Medulla oblongata (tissue), 1 donor: ENCODE results near the gene TAF4.

Experiments used
- DNase-seq: peaks from one replicate; pipeline ENCODE4 v3.0.0-alpha.2; 2015; ENCODE audit errors: extremely low spot score

TAF4 gene

DNA sequence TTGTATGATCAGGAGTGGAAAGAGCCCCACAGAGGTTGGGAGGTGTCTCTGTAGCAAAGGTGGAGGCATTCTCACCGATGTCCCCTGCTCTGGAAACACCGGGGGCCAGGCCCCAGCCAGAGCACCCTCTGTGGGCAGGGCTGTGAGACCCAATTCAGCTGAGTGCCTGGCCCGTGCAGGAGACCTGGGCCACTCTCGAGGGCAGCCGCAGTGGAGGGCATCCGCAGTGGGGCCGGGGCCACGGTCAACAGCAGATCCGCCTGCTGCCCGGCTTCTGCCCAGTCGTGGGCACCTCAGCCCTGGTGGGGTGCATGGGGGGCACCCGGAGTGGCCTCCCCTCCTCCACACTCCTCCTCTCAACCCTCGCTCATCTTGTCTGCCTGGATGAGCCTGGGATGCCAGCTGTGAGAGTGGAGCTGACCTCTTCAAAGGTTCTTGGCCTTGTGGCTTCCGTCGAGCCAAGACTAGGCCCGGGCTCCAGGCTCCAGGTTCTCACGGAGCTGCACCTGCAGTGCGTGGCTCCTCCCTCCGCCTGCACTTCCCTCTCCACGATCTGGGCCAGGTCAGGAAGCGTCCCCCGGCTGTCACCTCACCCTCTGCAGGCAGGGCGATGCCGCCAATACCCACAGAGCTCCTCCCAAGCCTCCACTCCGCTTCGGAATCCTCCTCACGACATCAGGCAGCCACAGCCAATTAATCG, 134.8 kb downstream of the TAF4 start:
- no peak for DNase-seq

DNA sequence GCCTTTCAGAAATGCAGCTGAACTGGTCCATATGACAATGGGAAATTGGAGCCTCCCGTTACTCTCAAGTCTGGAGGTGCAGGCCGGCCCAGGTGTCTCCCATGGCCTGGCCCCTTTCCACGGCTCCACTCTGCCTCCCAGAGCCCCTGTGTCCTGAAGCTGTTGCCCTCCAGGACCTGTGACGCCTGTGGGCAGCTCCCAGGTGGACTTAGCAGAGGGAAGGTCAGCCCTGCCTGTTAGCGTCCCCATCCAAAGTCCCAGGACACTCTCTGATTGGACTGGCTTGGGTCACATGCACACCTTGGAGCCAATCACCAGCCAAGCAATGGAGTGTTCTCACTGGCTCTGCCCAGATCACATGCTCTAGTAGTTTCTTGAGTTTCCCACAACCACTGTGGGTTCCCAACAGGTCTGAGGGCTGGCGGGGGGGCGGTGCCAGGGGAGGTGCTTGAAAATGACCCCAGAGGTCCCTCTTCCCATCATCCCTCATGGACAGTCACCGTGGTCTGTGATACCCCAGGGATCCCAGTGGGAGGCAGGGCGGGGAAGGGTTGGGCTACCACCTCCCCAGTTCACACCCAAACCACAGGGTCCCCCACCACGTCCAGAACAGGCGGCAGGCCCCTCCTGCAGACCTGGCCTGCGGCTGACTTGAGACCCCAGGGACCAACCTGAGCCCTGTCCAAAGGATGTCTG, 135.6 kb downstream of the TAF4 start:
- DNase-seq: no peak

DNA sequence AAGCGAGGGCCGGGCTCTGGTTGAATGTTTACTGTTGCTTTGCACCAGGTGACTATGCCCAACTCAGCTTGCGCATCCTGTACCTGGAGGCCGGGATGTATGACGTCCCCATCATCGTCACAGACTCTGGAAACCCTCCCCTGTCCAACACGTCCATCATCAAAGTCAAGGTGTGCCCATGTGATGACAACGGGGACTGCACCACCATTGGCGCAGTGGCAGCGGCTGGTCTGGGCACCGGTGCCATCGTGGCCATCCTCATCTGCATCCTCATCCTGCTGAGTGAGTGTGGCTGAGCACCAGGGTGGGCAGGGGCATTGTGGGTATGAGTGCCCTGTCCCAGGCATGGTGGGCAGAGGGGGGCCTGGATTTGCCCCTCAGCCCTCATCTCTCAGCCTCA, 136.1 kb downstream of the TAF4 start:
- DNase-seq: no peak

DNA sequence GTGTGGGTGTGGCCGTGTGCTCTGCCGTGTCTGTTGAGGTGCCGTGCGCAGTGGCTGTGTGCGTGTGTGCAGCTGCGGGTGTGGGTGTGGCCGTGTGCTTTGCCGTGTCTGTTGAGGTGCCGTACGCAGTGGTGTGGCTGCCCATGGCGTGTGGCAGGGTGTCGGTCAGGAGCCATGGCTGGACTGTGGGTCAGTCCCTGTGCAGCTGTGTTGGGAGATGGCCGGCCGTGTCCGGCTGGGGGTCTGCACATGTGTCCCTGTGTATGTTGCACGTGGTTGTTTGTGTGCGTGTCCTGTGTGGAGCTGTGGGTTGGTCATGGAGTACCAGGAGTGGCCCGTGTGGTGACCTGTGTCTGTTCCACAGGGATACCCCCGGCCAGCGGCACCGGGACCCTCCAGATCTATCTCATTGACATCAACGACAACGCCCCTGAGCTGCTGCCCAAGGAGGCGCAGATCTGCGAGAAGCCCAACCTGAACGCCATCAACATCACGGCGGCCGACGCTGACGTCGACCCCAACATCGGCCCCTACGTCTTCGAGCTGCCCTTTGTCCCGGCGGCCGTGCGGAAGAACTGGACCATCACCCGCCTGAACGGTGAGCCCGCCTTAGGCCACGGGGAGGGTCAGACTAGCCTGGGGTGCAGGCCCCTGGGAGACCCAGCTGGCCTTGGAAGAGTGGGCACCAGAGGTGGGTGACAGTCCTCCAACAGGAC, 137.7 kb downstream of the TAF4 start:
- DNase-seq: no peak

DNA sequence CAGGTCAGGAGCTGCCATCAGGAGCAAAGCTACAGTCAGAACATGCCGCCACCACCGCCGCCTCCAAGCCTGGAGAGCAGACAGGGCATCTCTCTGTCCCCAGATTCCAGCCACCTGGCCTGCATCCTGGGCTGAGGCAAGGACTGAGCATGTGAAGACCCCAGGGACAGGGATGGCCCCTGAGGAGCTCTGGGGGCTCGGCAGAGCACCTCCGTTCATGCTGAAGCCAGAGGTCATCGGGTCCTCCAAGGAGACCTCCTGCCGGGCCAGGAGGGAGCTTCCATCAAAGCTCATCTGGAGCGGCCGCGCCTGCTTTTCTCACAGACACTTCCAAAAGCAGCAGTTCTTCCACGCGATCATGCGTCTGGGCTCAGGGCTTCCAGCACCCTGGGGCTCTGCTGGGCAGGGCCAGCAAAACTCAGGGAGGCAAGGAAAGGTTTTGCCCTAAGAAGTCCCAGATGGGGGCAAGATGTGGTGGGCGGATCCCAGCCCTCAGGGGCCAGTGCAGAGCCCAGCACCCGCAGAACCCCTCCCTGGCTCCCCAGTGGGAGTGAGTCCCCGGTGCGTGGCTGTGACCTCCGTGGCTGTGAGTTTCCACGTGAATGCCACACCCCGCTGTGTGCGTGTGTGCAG, 138.4 kb downstream of the TAF4 start:
- DNase-seq: no peak

DNA sequence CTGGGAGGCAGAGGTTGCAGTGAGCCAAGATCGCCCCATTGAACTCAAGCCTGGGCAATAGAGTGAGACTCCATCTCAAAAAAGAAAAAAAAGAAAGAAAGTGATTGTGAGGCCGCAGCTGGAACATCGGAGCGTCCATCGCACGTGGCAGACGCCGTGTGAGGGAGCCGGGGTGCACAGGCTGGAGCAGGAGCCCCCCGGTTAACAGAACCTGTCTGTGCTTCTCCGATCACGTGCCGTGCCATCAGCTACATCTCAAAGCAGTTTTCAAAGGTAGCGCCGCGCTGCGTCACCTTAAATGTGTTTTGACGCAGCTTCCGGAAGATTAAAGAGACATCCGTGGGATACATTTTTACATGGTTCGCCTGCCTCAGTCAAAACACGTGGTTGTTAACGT, 138.9 kb downstream of the TAF4 start:
- no peak for DNase-seq

DNA sequence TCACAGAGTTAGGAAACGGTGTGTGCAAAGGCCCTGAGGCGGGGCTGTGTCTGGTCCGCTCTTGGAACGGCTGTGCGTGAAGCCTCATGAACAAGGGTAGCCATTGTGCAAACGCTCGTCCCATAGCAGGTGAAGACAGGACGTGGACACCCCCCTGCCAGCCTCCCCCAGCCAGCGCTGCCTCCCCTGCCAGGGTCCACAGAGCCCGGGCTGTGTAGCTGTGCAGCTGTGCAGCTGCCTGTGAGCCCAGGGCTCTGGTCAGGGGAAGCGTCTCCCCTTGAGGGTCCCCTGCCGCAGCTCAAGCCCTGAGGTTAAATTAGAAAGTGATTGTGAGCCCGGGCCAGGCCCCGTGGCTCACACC, 139.4 kb downstream of the TAF4 start:
- DNase-seq: no peak

DNA sequence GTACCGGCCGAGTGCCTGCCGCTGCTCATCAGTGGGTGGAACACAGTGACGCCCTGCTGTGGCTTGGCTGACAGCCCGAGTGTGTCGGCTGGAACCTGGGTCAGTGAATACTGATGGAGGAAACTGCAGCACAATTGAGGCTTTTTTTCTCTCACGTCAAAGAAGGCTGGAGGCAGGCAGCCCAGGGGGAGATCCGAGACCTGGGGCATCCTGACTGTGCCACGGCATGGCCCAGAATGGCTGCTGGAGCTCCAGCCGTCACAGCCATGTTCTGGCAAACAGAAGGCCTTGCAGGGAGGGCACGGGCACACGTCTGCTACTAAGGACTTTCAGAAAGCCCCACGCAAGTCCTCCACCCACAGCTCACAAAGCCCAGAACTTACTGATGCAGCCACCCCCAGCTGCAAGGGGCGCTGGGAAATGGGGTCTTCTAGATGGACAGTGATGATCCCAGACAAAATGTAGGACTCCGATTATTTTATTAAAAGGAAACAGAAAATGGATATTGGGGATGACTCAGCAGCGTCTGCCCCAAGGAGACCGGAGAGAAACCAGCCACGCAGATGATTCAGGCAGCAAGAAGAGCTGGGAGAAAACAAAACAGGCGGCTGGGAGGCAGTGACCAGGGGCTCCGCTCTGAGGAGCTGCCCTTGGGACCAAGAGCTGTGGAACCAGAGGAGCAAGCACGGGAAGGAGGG, 140.0 kb downstream of the TAF4 start:
- no peak for DNase-seq

DNA sequence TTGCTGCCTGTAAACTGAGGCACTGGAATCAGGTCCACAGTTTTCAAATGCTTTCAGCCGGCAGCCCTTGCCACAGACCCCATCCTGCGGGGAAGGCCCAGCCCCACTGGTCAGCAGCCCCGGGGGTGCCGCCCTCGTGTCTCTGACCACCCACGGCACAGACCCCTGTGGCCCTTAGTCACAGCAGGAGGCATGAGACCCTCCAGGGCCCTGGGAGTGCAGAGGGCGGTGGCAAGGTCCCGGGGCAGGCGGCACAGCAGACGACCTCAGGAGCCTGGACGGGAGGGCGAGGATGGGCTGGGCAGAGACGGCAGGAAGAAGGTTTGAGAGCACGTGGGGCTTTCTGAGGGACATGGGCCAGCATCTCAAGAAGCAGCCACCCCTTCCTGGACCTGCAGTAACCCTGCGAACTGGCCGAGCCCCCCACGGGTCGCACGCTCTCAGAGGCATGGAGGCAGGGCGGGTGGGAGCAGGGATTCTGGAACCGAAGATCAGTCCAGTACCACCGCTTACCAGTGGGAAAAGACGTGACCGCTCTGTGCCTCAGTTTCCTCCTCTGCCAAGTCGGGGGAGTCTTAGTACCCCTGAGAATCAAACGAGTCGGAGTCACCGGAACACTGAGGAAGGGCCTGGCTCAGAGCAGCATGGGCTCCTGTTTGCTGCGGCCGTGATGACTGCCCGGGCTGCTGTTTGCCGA, 140.7 kb downstream of the TAF4 start:
- DNase-seq: no peak
